Inflammatory macrophage treated with lipopolysaccharide for 4 hours (primary cell): Measurements from ENCODE around the gene TGFB1.
"Not testable (repeated sequence)": the region's sequence is repeated elsewhere in the genome, so short reads cannot be mapped to it uniquely, and the experiment has no call there.

Experiments
- DNase-seq: peaks from one replicate; pipeline ENCODE4 v3.0.0-alpha.2; 2020

The TGFB1 gene

GRCh38 chr19:41367848-41368301, 14.2 kb upstream of the TGFB1 start:
- DNase-seq = peak; percentile 83

- peak; percentile 24 for DNase-seq
Measured at GRCh38 chr19:41366089-41366488, 12.4 kb upstream of the TGFB1 start.

GRCh38 chr19:41364524-41365391, 11.0 kb upstream of the TGFB1 start:
- peak; percentile 75 for DNase-seq

GRCh38 chr19:41363753-41364523, 10.2 kb upstream of the TGFB1 start, which contains the start of gene B9D2:
Gene B9D2 (minus strand): TSS chr19:41364149. CDS start chr19:41363519, 630 bp downstream.
- DNase-seq = peak; percentile 99

GRCh38 chr19:41363371-41363752, 9.6 kb upstream of the TGFB1 start:
- DNase-seq = no peak

GRCh38 chr19:41362143-41362847, 8.6 kb upstream of the TGFB1 start:
- no peak for DNase-seq

- no peak for DNase-seq
Measured at GRCh38 chr19:41359741-41360140, 6.0 kb upstream of the TGFB1 start.

- DNase-seq = no peak
Measured at GRCh38 chr19:41357746-41358145, 4.0 kb upstream of the TGFB1 start.

- peak; percentile 46 for DNase-seq
Measured at GRCh38 chr19:41356984-41357739, 3.4 kb upstream of the TGFB1 start.

- DNase-seq = no peak
Measured at GRCh38 chr19:41355802-41356201, 2.1 kb upstream of the TGFB1 start.

GRCh38 chr19:41355035-41355434, 1.3 kb upstream of the TGFB1 start:
- no peak for DNase-seq

- DNase-seq = no peak
Measured at GRCh38 chr19:41354343-41354953, 726 bp upstream of the TGFB1 start.

- peak; percentile 70 for DNase-seq
Measured at GRCh38 chr19:41352609-41353465, 885 bp downstream of the TGFB1 start.

- DNase-seq = no peak
Measured at GRCh38 chr19:41352279-41352608, 1.5 kb downstream of the TGFB1 start.

- DNase-seq = peak; percentile 83
Measured at GRCh38 chr19:41351339-41352245, 2.1 kb downstream of the TGFB1 start.

- DNase-seq = peak; percentile 13
Measured at GRCh38 chr19:41350735-41351338, 2.9 kb downstream of the TGFB1 start.

GRCh38 chr19:41346916-41347315, 6.8 kb downstream of the TGFB1 start:
- not testable (repeated sequence) for DNase-seq

- DNase-seq = no peak
Measured at GRCh38 chr19:41344162-41344561, 9.6 kb downstream of the TGFB1 start.

- peak; percentile 28 for DNase-seq
Measured at GRCh38 chr19:41341669-41342490, 11.8 kb downstream of the TGFB1 start.
